HG02571 (cell line): ENCODE results near the gene GGTA1.
"Not testable (repeated sequence)": the region's sequence is repeated elsewhere in the genome, so short reads cannot be mapped to it uniquely, and the experiment has no call there.

Experiments
- ATAC-seq: cut with Tn5 transposase; IDR thresholded peaks from one replicate; pipeline ENCODE4 v1.9.1; 2021; ENCODE audit warnings: mild to moderate bottlenecking, moderate library complexity; ENCODE audit not compliant: unreplicated experiment

The GGTA1 gene

GRCh38 chr9:121499427-121500164 lies at the start of gene GGTA1:
TSS of gene GGTA1 (minus strand) at chr9:121499844. CDS start at chr9:121467922, 31,922 bp downstream.
- ATAC-seq = no peak

- ATAC-seq = no peak
Measured at GRCh38 chr9:121548666-121549065, 49.0 kb upstream of the GGTA1 start.

- ATAC-seq = peak; percentile 68
Measured at GRCh38 chr9:121545875-121546423, 46.3 kb upstream of the GGTA1 start.

- no peak for ATAC-seq
Measured at GRCh38 chr9:121545150-121545874, 45.7 kb upstream of the GGTA1 start.

- no peak for ATAC-seq
Measured at GRCh38 chr9:121542025-121542424, 42.4 kb upstream of the GGTA1 start.

GRCh38 chr9:121541256-121541655 lies 41.6 kb upstream of the GGTA1 start:
- no peak for ATAC-seq

GRCh38 chr9:121538221-121538620 lies 38.6 kb upstream of the GGTA1 start:
- ATAC-seq = no peak

- no peak for ATAC-seq
Measured at GRCh38 chr9:121537283-121537682, 37.6 kb upstream of the GGTA1 start.

- no peak for ATAC-seq
Measured at GRCh38 chr9:121532881-121533280, 33.2 kb upstream of the GGTA1 start.

- no peak for ATAC-seq
Measured at GRCh38 chr9:121529237-121529987, 29.8 kb upstream of the GGTA1 start.

- ATAC-seq = no peak
Measured at GRCh38 chr9:121528642-121529041, 29.0 kb upstream of the GGTA1 start.

GRCh38 chr9:121527371-121527770 lies 27.7 kb upstream of the GGTA1 start:
- ATAC-seq = no peak

- not testable (repeated sequence) for ATAC-seq
Measured at GRCh38 chr9:121519688-121520087, 20.0 kb upstream of the GGTA1 start.

GRCh38 chr9:121518634-121519033 lies 19.0 kb upstream of the GGTA1 start:
- ATAC-seq = no peak

GRCh38 chr9:121513166-121513565 lies 13.5 kb upstream of the GGTA1 start:
- not testable (repeated sequence) for ATAC-seq

GRCh38 chr9:121510766-121511550 lies 11.3 kb upstream of the GGTA1 start:
- ATAC-seq = no peak

GRCh38 chr9:121509180-121509579 lies 9.5 kb upstream of the GGTA1 start:
- no peak for ATAC-seq

GRCh38 chr9:121508415-121508814 lies 8.8 kb upstream of the GGTA1 start:
- ATAC-seq = no peak

- ATAC-seq = no peak
Measured at GRCh38 chr9:121505903-121506735, 6.5 kb upstream of the GGTA1 start.

- no peak for ATAC-seq
Measured at GRCh38 chr9:121503444-121503843, 3.8 kb upstream of the GGTA1 start.
